Suprapubic skin (tissue), 3 donors: ENCODE results near the gene FBRSL1.

Experiments
- EP300 ChIP-seq: sonication (generic); formaldehyde crosslinking; IDR thresholded peaks from one replicate; pipeline ENCODE4 v1.6.1; 2017; ENCODE audit warnings: antibody characterized with exemption
- TF ChIP-seq, protein P1 (sequence below), 2 donors: fragments of 200-600 bp in 1 of 2; fragments of 450-650 bp in 1 of 2; sonication (generic) in 1 of 2; IDR thresholded peaks; one replicate each; pipeline ENCODE4 v1.5.1; 2016 to 2019; ENCODE audit warnings: antibody characterized with exemption in 2 of 2, mild to moderate bottlenecking in 1 of 2, moderate library complexity in 1 of 2

DNA sequence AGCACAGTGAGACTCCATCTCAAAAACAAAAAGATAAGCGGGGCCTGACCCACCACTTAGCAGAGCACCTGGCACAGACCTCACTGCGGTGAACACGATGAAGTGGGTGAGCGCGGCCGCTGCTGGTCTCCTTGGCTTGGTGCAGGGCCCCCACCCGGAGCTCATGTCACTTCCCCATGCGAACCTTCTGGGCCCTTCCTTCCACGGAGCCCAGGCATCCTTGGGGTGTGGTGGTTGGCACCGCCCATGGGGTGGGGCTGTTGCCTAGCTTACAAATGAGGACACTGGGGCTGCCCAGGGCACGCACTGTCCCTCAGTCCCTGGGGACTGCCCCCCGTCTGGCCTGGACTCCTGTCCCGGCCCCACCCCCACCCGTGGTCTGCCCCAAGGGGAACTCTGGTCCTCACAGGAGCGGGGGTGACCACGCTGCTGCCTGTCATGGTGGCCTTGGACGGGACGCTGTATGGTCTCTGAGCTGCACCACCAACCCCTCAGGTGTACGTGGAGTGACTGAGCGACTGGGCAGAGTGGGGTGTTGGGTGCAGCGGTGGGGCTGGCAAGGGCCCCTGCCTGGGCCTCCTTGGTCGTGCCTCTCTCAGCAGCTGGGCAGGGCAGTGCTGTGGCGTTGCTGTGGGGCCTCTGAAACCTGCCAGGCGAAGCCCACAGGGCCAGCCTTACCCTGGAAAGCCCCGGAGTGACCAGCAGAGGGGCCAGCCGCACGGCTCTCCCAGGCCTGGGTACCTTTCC is 15.3 kb downstream of the FBRSL1 start:
- no peak for TF ChIP-seq EP300
- TF ChIP-seq, protein P1, sequence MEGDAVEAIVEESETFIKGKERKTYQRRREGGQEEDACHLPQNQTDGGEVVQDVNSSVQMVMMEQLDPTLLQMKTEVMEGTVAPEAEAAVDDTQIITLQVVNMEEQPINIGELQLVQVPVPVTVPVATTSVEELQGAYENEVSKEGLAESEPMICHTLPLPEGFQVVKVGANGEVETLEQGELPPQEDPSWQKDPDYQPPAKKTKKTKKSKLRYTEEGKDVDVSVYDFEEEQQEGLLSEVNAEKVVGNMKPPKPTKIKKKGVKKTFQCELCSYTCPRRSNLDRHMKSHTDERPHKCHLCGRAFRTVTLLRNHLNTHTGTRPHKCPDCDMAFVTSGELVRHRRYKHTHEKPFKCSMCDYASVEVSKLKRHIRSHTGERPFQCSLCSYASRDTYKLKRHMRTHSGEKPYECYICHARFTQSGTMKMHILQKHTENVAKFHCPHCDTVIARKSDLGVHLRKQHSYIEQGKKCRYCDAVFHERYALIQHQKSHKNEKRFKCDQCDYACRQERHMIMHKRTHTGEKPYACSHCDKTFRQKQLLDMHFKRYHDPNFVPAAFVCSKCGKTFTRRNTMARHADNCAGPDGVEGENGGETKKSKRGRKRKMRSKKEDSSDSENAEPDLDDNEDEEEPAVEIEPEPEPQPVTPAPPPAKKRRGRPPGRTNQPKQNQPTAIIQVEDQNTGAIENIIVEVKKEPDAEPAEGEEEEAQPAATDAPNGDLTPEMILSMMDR (IDR thresholded peaks at IDR 0.05), result no peak
